Measurements from ENCODE around the gene SPX.

Gene SPX

GRCh38 chr12:21547437-21547836, 21.3 kb downstream of the SPX start:
- no peak overlapping the region for H3K27ac ChIP-seq
- DNase-seq (ENCODE audit: low spot score): no peak
- no peak overlapping the region for H3K4me3 ChIP-seq
- TF ChIP-seq CTCF (IDR thresholded peaks at IDR 0.05): no peak

GRCh38 chr12:21551841-21552465, 25.9 kb downstream of the SPX start:
- Histone ChIP-seq H3K4me3 (no peak overlapping the region), H3K27ac (peak overlapping the region in 1 of 2 donors; percentile 66)
- no peak for TF ChIP-seq CTCF (IDR thresholded peaks at IDR 0.05)
- DNase-seq (ENCODE audit: low spot score): no peak

GRCh38 chr12:21552635-21553328, 26.7 kb downstream of the SPX start:
- DNase-seq (ENCODE audit: low spot score): no peak
- Histone ChIP-seq H3K27ac (no peak overlapping the region), H3K4me3 (no peak overlapping the region)
- TF ChIP-seq CTCF (IDR thresholded peaks at IDR 0.05): no peak

- DNase-seq (ENCODE audit: low spot score): no peak
- H3K27ac ChIP-seq: no peak overlapping the region
- no peak for TF ChIP-seq CTCF (IDR thresholded peaks at IDR 0.05)
Observed at GRCh38 chr12:21553329-21553675, 27.2 kb downstream of the SPX start.

GRCh38 chr12:21558100-21558679, 32.1 kb downstream of the SPX start:
- no peak overlapping the region for H3K27ac ChIP-seq
- H3K4me3 ChIP-seq: no peak overlapping the region
- TF ChIP-seq CTCF (IDR thresholded peaks at IDR 0.05): no peak
- no peak for DNase-seq (ENCODE audit: low spot score)

More at GRCh38 chr12:21553329-21553675, 27.2 kb downstream of the SPX start:
- H3K4me3 ChIP-seq: no peak overlapping the region

GRCh38 chr12:21559855-21560569, 33.9 kb downstream of the SPX start:
- DNase-seq (ENCODE audit: low spot score): no peak
- TF ChIP-seq CTCF (IDR thresholded peaks at IDR 0.05): no peak
- no peak overlapping the region for H3K4me3 ChIP-seq
- no peak overlapping the region for H3K27ac ChIP-seq

Data from coronary artery (tissue), 2 donors.